A204.1 (cell line): ENCODE results near the gene MUL1.

Experiments used
- FAIRE-seq: peaks from 2 replicates; lab custom pipeline; 2012; peaks lifted over from hg19 to GRCh38; lab: Jason Lieb, UNC

The MUL1 gene

GRCh38 chr1:20484519-20485462 lies 23.2 kb downstream of the MUL1 start:
- no peak for FAIRE-seq

GRCh38 chr1:20483833-20484518 lies 24.0 kb downstream of the MUL1 start:
- FAIRE-seq: no peak

GRCh38 chr1:20483098-20483832 lies 24.7 kb downstream of the MUL1 start:
- FAIRE-seq: no peak

GRCh38 chr1:20481643-20482498 lies 26.1 kb downstream of the MUL1 start:
- FAIRE-seq: no peak

GRCh38 chr1:20480951-20481617 lies 26.9 kb downstream of the MUL1 start:
- FAIRE-seq: no peak

GRCh38 chr1:20480243-20480944 lies 27.6 kb downstream of the MUL1 start:
- no peak for FAIRE-seq

- FAIRE-seq: no peak
These were observed 28.1 kb downstream of the MUL1 start for GRCh38 chr1:20479840-20480239.

GRCh38 chr1:20478057-20478635 lies 29.8 kb downstream of the MUL1 start:
- FAIRE-seq: no peak

GRCh38 chr1:20477348-20478056 lies 30.4 kb downstream of the MUL1 start:
- FAIRE-seq: no peak

GRCh38 chr1:20476265-20477038 lies 31.5 kb downstream of the MUL1 start:
- no peak for FAIRE-seq

- no peak for FAIRE-seq
These were observed 33.0 kb downstream of the MUL1 start for GRCh38 chr1:20474996-20475395.

GRCh38 chr1:20474333-20474975 lies 33.5 kb downstream of the MUL1 start:
- FAIRE-seq: no peak

GRCh38 chr1:20473894-20474293 lies 34.1 kb downstream of the MUL1 start:
- FAIRE-seq: no peak

- FAIRE-seq: no peak
These were observed 34.9 kb downstream of the MUL1 start for GRCh38 chr1:20472860-20473711.

- FAIRE-seq: no peak
These were observed 35.8 kb downstream of the MUL1 start for GRCh38 chr1:20472121-20472520.

- no peak for FAIRE-seq
These were observed 37.8 kb downstream of the MUL1 start for GRCh38 chr1:20470194-20470593.

- no peak for FAIRE-seq
These were observed 38.4 kb downstream of the MUL1 start for GRCh38 chr1:20469406-20470076.
